PC-9 (cell line): Measurements from ENCODE around the gene RAB11FIP4.

Source experiments
- EZH2 ChIP-seq: fragments of 200-600 bp; sonication (generic); IDR thresholded peaks from 2 replicates; pipeline ENCODE4 v1.8.0; 2017; ENCODE audit warnings: antibody characterized with exemption, low read depth
- TF ChIP-seq, protein P1 (sequence below): fragments of 200-600 bp; sonication (generic); conservative IDR thresholded peaks from 2 replicates; pipeline ENCODE4 v1.6.1; 2017; ENCODE audit warnings: mixed run types, antibody characterized with exemption, mild to moderate bottlenecking, moderate library complexity

DNA sequence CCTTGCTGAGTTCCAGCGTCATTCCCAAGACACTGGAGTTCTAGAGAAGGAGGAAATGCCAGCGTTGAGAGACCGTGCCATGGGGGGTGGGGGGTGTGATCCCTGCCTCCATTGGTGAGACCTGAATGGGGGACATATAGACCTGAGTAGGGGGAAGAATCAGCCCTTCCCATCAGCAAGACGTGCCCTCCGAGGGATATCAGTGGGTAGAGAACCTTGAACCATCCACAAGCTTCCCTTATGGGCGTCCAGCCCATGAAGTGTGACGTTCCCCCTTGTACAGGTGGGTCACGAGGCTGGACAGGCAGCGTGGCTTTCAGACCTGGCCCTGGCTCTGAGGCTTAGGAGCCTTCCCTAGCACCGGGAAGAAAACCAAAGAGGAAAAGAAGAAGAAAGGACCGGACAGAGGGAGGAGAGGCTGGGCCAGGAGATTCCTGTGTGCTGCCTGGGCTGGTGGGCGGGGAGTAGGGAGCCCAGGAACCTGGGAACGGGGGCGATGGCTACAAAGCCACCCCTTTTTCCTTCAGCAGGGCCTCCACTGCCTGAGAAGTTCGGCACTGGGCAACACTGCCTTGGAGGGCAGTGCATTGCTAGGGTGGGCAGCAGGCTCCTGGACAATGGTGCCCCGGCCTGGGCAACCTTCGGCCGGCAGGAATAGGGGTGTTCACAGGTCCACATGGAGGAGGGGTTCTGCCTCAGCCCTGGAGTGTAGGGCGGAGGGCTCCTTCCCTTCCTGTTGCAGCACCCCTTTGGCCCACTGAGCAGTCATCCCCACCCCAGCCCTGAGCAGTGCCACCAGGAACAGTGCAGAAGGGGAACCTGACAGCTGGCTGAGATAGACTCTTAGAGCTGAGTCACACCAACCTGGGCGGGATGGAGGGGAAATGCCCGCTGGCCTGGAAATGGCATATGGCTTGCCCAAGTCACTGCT lies 7.2 kb downstream of the RAB11FIP4 start:
- TF ChIP-seq, protein P1, sequence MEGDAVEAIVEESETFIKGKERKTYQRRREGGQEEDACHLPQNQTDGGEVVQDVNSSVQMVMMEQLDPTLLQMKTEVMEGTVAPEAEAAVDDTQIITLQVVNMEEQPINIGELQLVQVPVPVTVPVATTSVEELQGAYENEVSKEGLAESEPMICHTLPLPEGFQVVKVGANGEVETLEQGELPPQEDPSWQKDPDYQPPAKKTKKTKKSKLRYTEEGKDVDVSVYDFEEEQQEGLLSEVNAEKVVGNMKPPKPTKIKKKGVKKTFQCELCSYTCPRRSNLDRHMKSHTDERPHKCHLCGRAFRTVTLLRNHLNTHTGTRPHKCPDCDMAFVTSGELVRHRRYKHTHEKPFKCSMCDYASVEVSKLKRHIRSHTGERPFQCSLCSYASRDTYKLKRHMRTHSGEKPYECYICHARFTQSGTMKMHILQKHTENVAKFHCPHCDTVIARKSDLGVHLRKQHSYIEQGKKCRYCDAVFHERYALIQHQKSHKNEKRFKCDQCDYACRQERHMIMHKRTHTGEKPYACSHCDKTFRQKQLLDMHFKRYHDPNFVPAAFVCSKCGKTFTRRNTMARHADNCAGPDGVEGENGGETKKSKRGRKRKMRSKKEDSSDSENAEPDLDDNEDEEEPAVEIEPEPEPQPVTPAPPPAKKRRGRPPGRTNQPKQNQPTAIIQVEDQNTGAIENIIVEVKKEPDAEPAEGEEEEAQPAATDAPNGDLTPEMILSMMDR: no peak
- TF ChIP-seq EZH2: no peak
